ENCODE measurements around the gene SRRM5.

- no peak for TF ChIP-seq POLR2AphosphoS5 (IDR thresholded peaks at IDR 0.05)
- no peak for TF ChIP-seq CTCF (IDR thresholded peaks at IDR 0.05)
Observed at GRCh38 chr19:43633520-43633919, 21.6 kb downstream of the SRRM5 start.

All from stomach (tissue), 4 donors.